Activated CD4-positive, alpha-beta memory T cell treated with anti-CD3 and anti-CD28 coated beads for 36 hours (primary cell): ENCODE data around the gene PRKAA1. TPM values are rescaled to one million over a fixed set of nuclear protein-coding genes. Genes with fewer than 3 reads are reported as not detected.

ENCODE experiments used
- CTCF ChIA-PET: fragments of 350-600 bp; sonication (Branson Sonifier 250); formaldehyde crosslinking; loops from one replicate; lab custom pipeline; 2021; ENCODE audit warnings: antibody characterized with exemption, inconsistent platforms; lab: Charles Lee
- POLR2A ChIA-PET: fragments of 350-600 bp; sonication (Branson Sonifier 250); formaldehyde crosslinking; loops from one replicate; lab custom pipeline; 2021; ENCODE audit warnings: antibody characterized with exemption; lab: Charles Lee
- DNase-seq: peaks from one replicate; pipeline ENCODE4 v3.0.0-alpha.2; 2020
- H3K27ac Mint-ChIP-seq: one replicate; pipeline ENCODE4 v1.8.0; 2021; ENCODE audit warnings: mixed read lengths
- H3K27me3 Mint-ChIP-seq: one replicate; pipeline ENCODE4 v1.8.0; 2021; ENCODE audit warnings: mixed read lengths
- H3K36me3 Mint-ChIP-seq: one replicate; pipeline ENCODE4 v1.8.0; 2021; ENCODE audit warnings: mixed read lengths
- H3K4me1 Mint-ChIP-seq: one replicate; pipeline ENCODE4 v1.8.0; 2021; ENCODE audit warnings: low read depth, mixed read lengths
- H3K4me3 Mint-ChIP-seq: one replicate; pipeline ENCODE4 v1.8.0; 2021; ENCODE audit warnings: mild to moderate bottlenecking, mixed read lengths
- H3K9me3 Mint-ChIP-seq: one replicate; pipeline ENCODE4 v1.8.0; 2021; ENCODE audit warnings: mixed read lengths
- intact Hi-C: fragments of 100-400 bp; cut with micrococcal nuclease; formaldehyde crosslinking; loops from one replicate; pipeline ENCODE4 v1.15.1; 2023
- total RNA-seq, 2 experiments: library from RNA; stranded (reverse); gene quantifications; one replicate each; pipeline ENCODE4 v1.2.3, GENCODE V29; 2021

Gene PRKAA1
- total RNA-seq, result 10 to 100 TPM; 54.4 to 55.6 TPM

DNA sequence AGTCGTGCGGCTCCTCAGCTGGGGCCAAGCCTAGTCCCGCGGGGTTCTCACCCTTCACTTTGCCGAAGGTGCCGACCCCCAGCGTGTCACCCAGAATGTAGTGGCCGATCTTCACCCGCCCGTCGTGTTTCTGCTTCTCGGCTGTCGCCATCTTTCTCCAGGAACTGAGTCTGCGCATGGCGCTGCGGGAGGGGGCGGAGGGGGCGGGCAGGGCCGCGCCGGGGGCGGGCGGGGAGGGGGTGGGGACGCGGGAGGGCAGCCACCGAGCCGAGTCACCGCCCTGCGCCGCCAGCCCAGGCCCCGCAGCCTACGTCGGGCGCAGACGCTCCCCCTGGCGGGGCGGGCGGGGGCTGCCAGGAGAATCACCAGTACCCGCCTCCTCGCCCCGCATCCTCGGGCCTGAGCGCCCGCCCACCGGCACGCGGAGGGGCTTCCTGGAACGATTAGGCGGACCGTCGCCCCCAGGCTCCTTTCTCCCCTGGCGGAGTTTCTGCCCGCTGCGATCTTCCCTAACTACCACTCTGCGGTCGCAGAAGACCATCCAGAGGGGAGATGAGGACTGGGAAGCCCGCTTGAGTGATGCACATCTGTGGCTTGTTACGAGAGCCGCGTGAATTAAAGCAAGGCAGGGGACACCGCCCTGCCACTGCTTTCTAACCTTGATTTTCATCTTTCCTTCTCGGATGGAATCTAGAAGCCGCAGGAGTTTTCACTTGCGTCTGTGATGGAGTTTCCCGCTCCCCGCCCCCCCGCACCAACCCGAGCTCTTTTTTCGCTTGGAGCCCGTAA is at the start of gene PRKAA1:
PRKAA1 (minus strand) TSS at position 363 of the 789 bp plus-strand sequence; CDS start at position 178, 185 bp downstream.
- Mint-ChIP-seq H3K9me3 (no peaks in the 10 kb centered on the region), H3K4me3 (peak within 1 kb of the TSS; percentile 87), H3K27ac (peak within 1 kb of the TSS; percentile 89), H3K36me3 (peaks cover 15% of the 10 kb centered on the region), H3K4me1 (peaks cover 43% of the 10 kb centered on the region), H3K27me3 (peaks cover 1% of the 10 kb centered on the region)
- ChIA-PET POLR2A (interaction anchor here (0.7 to 2.3 kb wide), 7 partner anchors 15 to 113 kb away, joined by 3 to 12 read pairs (median 6); partner anchors contain the start of gene RPL37), CTCF (interaction anchor here (0.7 to 1.5 kb wide), 4 partner anchors 9 to 976 kb away, joined by 3 to 8 read pairs (median 4); no protein-coding TSS in a partner anchor)
- intact Hi-C loops, result loop anchor here (1.0 kb wide), 3 partner anchors 15 to 43 kb away; partner anchors contain the start of genes RPL37 and TTC33
- peak; percentile 90 for DNase-seq

GRCh38 chr5:40847525-40847924 is 49.4 kb upstream of the PRKAA1 start:
- no peak for DNase-seq
- H3K27me3 Mint-ChIP-seq, result no peaks in the 10 kb centered on the region
- no peaks in the 10 kb centered on the region for H3K36me3 Mint-ChIP-seq
- no peaks in the 10 kb centered on the region for H3K4me1 Mint-ChIP-seq
- ChIA-PET CTCF (interaction anchor here (0.7 kb wide), 1 partner anchor 59 kb away, joined by 4 read pairs; no protein-coding TSS in a partner anchor), POLR2A (no interaction called here)
- intact Hi-C loops, result no loop called here
- no peak overlapping the region for H3K4me3 Mint-ChIP-seq
- H3K27ac Mint-ChIP-seq, result no peak overlapping the region
- H3K9me3 Mint-ChIP-seq, result no peaks in the 10 kb centered on the region

GRCh38 chr5:40846371-40846770 is 48.2 kb upstream of the PRKAA1 start:
- intact Hi-C loops, result no loop called here
- Mint-ChIP-seq H3K27ac (no peak overlapping the region), H3K27me3 (no peaks in the 10 kb centered on the region), H3K36me3 (no peaks in the 10 kb centered on the region), H3K9me3 (no peaks in the 10 kb centered on the region), H3K4me1 (peaks cover 5% of the 10 kb centered on the region), H3K4me3 (no peak overlapping the region)
- ChIA-PET POLR2A (no interaction called here), CTCF (interaction anchor here (0.6 kb wide), 1 partner anchor 1132 kb away, joined by 3 read pairs; no protein-coding TSS in a partner anchor)
- no peak for DNase-seq

DNA sequence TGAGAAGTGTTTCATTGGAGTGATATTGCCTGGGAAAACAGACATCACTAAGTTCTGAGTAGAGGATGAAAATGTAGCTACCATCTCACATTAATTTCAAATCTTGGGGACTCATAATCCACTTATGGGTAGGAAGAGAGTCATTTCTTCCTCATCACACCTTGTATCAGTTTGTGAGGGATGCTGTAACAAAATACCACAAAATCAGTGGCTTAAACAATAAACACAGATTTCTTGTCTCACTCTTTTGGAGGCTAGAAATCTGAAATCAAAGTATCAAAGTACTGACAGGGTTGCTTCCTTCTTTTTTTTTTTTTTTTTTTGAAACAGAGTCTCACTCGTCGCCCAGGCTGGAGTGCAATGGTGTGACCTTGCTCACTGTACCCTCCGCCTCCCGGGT is 46.4 kb upstream of the PRKAA1 start:
- no peak overlapping the region for H3K4me3 Mint-ChIP-seq
- ChIA-PET POLR2A (no interaction called here), CTCF (no interaction called here)
- no peaks in the 10 kb centered on the region for H3K9me3 Mint-ChIP-seq
- H3K36me3 Mint-ChIP-seq, result no peaks in the 10 kb centered on the region
- H3K4me1 Mint-ChIP-seq, result peaks cover 11% of the 10 kb centered on the region
- DNase-seq, result no peak
- intact Hi-C loops, result loop anchor here (5.0 kb wide), 1 partner anchor 33 kb away; no protein-coding TSS in a partner anchor
- no peaks in the 10 kb centered on the region for H3K27me3 Mint-ChIP-seq
- no peak overlapping the region for H3K27ac Mint-ChIP-seq

GRCh38 chr5:40842351-40842750 is 44.2 kb upstream of the PRKAA1 start:
- peaks cover 18% of the 10 kb centered on the region for H3K4me1 Mint-ChIP-seq
- intact Hi-C loops, result loop anchor here (5.0 kb wide), 1 partner anchor 35 kb away; no protein-coding TSS in a partner anchor
- no peak for DNase-seq
- H3K27ac Mint-ChIP-seq, result no peak overlapping the region
- H3K27me3 Mint-ChIP-seq, result no peaks in the 10 kb centered on the region
- no peaks in the 10 kb centered on the region for H3K9me3 Mint-ChIP-seq
- CTCF ChIA-PET, result interaction anchor here (1.2 to 1.4 kb wide), 2 partner anchors 10 to 37 kb away, joined by 3 read pairs; no protein-coding TSS in a partner anchor
- POLR2A ChIA-PET, result interaction anchor here (0.8 kb wide), 1 partner anchor 24 kb away, joined by 3 read pairs; no protein-coding TSS in a partner anchor
- H3K4me3 Mint-ChIP-seq, result no peak overlapping the region
- no peaks in the 10 kb centered on the region for H3K36me3 Mint-ChIP-seq

DNA sequence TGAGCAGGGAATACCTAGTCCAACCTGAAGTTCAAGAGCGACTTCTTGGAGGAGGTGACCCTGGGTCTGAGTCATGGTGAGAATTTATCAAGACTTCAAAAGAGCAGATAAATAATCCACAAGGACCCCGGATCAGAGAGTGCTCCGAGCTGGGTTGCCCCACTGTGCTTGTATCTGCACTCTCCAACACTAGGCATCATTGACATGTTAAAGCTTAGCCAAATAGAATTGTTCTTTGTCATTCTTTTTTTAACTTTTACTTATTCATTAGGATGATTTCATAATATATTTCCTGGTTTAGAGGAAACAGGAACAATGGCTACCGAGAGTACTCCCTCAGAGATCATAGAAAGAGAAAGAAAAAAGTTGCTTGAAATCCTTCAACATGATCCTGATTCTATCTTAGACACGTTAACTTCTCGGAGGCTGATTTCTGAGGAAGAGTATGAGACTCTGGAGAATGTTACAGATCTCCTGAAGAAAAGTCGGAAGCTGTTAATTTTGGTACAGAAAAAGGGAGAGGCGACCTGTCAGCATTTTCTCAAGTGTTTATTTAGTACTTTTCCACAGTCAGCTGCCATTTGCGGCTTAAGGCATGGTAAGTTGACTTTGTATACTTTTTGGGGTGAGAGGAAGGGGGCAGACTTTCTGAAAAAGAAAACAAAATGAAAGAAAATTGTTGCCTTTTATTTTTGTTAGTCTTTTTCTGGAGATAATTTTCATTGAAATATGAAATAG is 43.1 kb upstream of the PRKAA1 start, which contains the start of gene CARD6:
CARD6 (plus strand) TSS at position 300 of the 738 bp plus-strand sequence; CDS start at position 316, 16 bp downstream.
- Mint-ChIP-seq H3K9me3 (no peaks in the 10 kb centered on the region), H3K36me3 (no peaks in the 10 kb centered on the region), H3K4me1 (peaks cover 21% of the 10 kb centered on the region), H3K27me3 (no peaks in the 10 kb centered on the region), H3K4me3 (peak within 1 kb of the TSS; percentile 80), H3K27ac (peak within 1 kb of the TSS; percentile 71)
- no peak for DNase-seq
- CTCF ChIA-PET, result interaction anchor here (1.2 to 1.4 kb wide), 2 partner anchors 9 to 38 kb away, joined by 3 read pairs; no protein-coding TSS in a partner anchor
- POLR2A ChIA-PET, result interaction anchor here (0.8 to 0.9 kb wide), 2 partner anchors 8 to 26 kb away, joined by 3 read pairs; no protein-coding TSS in a partner anchor
- intact Hi-C loops, result loop anchor here (5.0 kb wide), 1 partner anchor 36 kb away; no protein-coding TSS in a partner anchor

DNA sequence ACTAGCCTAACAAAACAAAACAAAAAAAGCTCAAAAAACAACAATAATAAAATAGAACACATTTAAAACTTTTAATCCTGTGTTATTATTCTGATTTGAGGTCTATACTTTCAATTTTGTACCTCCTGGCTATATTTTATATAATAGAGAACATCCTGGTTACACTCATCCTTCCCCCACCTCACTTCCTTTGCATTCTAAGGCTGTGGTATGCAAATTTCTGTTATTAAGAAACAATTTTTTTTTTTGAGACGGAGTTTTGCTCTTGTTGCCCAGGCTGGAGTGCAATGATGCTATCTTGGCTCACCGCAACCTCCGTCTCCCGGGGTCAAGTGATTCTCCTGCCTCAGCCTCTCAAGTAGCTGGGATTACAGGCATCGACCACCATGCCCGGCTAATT is 39.9 kb upstream of the PRKAA1 start:
- H3K4me3 Mint-ChIP-seq, result peak overlapping the region; percentile 23
- no peaks in the 10 kb centered on the region for H3K9me3 Mint-ChIP-seq
- H3K36me3 Mint-ChIP-seq, result peaks cover 22% of the 10 kb centered on the region
- H3K27ac Mint-ChIP-seq, result no peak overlapping the region
- peak; percentile 29 for DNase-seq
- ChIA-PET CTCF (no interaction called here), POLR2A (no interaction called here)
- no peaks in the 10 kb centered on the region for H3K27me3 Mint-ChIP-seq
- peaks cover 39% of the 10 kb centered on the region for H3K4me1 Mint-ChIP-seq
- intact Hi-C loops, result loop anchor here (10.0 kb wide), 2 partner anchors 263 to 453 kb away; no protein-coding TSS in a partner anchor

DNA sequence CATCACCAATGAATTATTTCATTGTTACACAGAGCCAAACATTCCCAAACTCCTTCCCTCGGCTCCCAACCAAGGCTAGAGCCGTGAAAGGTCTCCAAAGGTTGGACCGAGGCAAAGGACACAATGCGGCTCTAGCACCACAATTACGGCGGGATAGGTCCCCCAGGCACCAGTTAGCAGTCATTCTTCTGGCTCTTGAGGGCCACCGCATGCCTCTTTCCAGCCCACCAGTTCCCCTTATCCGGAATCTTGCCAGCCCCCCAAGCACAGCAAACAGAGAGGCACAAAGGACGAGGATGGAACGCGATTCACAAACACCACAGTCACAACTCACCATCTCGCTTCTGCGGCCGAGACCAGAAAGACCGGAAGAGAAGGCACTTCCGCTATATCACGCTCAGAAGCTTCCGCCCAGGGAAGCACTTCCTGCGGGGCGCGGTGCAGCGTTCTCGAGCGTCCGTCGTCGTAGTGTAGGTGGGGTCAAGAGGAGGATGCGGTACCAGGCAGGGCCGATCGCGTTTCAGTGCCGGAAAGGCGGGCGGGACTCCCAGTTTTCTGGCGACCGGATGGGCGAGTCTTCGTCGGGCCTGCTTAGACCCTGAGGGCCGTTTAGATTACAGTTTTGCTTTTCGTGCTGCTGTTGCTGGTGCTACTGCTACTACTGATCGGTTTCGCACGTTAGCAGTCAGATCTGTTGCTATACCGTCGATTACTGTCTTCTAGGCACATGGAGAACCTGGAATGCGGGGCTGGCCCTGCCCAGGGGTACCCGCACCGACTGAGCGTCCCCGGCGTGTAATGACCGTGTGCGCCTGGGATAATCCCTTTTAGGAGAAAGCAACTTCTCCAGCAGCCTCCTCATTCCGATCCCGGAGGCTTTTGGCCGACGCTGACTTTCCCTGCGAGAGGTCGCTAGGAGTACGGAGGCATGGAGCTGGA is 36.9 kb upstream of the PRKAA1 start, which contains the start of gene RPL37:
RPL37 (minus strand) TSS at position 374 of the 939 bp plus-strand sequence; CDS start at position 337, 37 bp downstream.
- POLR2A ChIA-PET, result interaction anchor here (0.7 to 1.5 kb wide), 5 partner anchors 20 to 153 kb away, joined by 3 to 4 read pairs (median 3); partner anchors contain the start of gene PRKAA1
- DNase-seq, result peak; percentile 96
- Mint-ChIP-seq H3K4me3 (peak within 1 kb of the TSS; percentile 100), H3K27ac (peak within 1 kb of the TSS; percentile 100), H3K9me3 (no peaks in the 10 kb centered on the region), H3K4me1 (peaks cover 56% of the 10 kb centered on the region), H3K27me3 (no peaks in the 10 kb centered on the region), H3K36me3 (peaks cover 52% of the 10 kb centered on the region)
- intact Hi-C loops, result loop anchor here (1.0 to 10.0 kb wide), 6 partner anchors 37 to 1069 kb away; partner anchors contain the start of genes PRKAA1, RIMOC1 and TTC33
- CTCF ChIA-PET, result interaction anchor here (1.5 kb wide), 1 partner anchor 99 kb away, joined by 3 read pairs; no protein-coding TSS in a partner anchor

DNA sequence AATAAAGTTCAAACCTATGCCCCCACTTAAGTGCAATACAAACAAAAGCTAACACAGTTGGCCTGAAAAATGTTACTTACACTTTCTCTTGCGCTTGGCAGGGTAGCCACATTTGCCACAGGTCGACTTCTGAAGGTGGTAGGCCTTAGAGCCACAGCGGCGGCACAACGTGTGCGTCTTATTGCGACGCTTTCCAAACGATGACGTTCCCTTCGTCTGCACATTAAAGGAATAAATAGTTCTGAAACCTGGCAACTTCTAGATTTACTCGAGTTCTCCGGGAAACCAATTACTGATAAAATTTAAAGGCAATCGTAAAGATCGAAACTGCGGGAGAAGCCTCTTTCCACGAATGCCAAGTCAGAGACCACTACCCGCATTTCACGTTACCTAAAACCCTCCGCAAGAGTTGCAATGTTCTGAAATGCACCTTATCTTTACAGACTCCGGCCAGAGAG is 36.2 kb upstream of the PRKAA1 start:
- CTCF ChIA-PET, result interaction anchor here (1.5 kb wide), 1 partner anchor 99 kb away, joined by 3 read pairs; no protein-coding TSS in a partner anchor
- DNase-seq, result peak; percentile 42
- Mint-ChIP-seq H3K36me3 (peaks cover 58% of the 10 kb centered on the region), H3K4me1 (peaks cover 63% of the 10 kb centered on the region), H3K9me3 (no peaks in the 10 kb centered on the region), H3K4me3 (peak overlapping the region; percentile 100), H3K27ac (peak overlapping the region; percentile 100), H3K27me3 (no peaks in the 10 kb centered on the region)
- POLR2A ChIA-PET, result interaction anchor here (1.0 to 1.5 kb wide), 3 partner anchors 19 to 151 kb away, joined by 3 to 4 read pairs (median 3); no protein-coding TSS in a partner anchor
- intact Hi-C loops, result loop anchor here (2.0 to 10.0 kb wide), 3 partner anchors 260 to 610 kb away; no protein-coding TSS in a partner anchor

DNA sequence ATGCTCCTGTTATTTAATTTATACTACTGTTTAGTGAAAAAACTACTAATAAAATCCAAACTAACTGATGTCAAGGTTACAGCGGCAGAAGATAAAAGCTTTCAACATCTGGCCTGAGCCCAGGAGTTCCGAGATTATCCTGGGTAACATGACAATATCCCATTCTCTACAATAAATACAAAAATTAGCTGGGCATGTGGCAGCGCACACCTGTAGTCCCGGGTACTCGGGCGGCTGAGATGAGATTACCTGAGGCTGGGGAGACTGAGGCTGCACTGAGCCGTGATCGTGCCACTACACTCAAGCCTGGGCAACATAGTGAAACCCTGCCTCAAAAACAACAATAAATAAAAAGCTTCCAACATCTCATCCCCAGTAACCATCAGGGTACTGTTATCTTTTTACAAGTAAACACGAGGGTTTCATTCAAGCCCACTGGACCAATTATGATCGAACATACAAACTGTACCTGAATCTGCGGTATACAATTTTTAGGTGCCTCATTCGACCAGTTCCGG is 35.6 kb upstream of the PRKAA1 start:
- intact Hi-C loops, result loop anchor here (2.0 to 10.0 kb wide), 3 partner anchors 259 to 609 kb away; no protein-coding TSS in a partner anchor
- Mint-ChIP-seq H3K27ac (peak overlapping the region; percentile 100), H3K9me3 (no peaks in the 10 kb centered on the region), H3K4me3 (peak overlapping the region; percentile 100), H3K4me1 (peaks cover 69% of the 10 kb centered on the region), H3K27me3 (no peaks in the 10 kb centered on the region), H3K36me3 (peaks cover 64% of the 10 kb centered on the region)
- CTCF ChIA-PET, result interaction anchor here (0.8 kb wide), 1 partner anchor 148 kb away, joined by 3 read pairs; no protein-coding TSS in a partner anchor
- no peak for DNase-seq
- POLR2A ChIA-PET, result interaction anchor here (0.9 to 2.7 kb wide), 7 partner anchors 8 to 154 kb away, joined by 3 to 12 read pairs (median 5); partner anchors contain the start of genes CARD6, PRKAA1 and PTGER4
